ENCODE measurements around the gene SLC25A48.

DNA sequence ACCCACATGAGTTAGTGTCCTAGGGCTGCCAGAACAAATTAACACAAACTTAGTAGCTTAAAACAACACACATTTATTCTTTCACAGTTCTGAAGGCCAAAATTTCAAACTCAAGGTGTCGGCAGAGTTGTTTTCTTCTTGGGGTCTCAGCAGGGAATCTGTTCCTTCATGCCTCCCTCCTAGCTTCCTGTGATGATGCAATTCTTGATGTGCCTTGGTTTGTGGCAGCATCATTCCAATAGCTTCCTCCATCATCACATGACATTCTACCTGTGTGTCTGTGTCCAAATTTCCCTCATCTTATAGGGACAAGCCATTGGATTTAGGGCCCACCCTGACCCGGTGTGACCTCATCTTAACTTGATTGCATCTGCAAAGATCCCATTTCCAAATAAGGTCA lies 12.2 kb upstream of the SLC25A48 start:
- TF ChIP-seq EZH2 (IDR thresholded peaks at IDR 0.05; ENCODE audit: low read depth): no peak
- TF ChIP-seq, protein P1, sequence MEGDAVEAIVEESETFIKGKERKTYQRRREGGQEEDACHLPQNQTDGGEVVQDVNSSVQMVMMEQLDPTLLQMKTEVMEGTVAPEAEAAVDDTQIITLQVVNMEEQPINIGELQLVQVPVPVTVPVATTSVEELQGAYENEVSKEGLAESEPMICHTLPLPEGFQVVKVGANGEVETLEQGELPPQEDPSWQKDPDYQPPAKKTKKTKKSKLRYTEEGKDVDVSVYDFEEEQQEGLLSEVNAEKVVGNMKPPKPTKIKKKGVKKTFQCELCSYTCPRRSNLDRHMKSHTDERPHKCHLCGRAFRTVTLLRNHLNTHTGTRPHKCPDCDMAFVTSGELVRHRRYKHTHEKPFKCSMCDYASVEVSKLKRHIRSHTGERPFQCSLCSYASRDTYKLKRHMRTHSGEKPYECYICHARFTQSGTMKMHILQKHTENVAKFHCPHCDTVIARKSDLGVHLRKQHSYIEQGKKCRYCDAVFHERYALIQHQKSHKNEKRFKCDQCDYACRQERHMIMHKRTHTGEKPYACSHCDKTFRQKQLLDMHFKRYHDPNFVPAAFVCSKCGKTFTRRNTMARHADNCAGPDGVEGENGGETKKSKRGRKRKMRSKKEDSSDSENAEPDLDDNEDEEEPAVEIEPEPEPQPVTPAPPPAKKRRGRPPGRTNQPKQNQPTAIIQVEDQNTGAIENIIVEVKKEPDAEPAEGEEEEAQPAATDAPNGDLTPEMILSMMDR (conservative IDR thresholded peaks at IDR 0.05): no peak
